ENCODE data around the gene CCNI2.
"Not testable (repeated sequence)": the region's sequence is repeated elsewhere in the genome, so short reads cannot be mapped to it uniquely, and the experiment has no call there.

The CCNI2 gene

GRCh38 chr5:132785864-132786263, 38.6 kb downstream of the CCNI2 start:
- DNase-seq: no peak

- DNase-seq: no peak
Measured at GRCh38 chr5:132787076-132787475, 39.9 kb downstream of the CCNI2 start.

- DNase-seq: no peak
Measured at GRCh38 chr5:132788508-132788907, 41.3 kb downstream of the CCNI2 start.

- DNase-seq: no peak
Measured at GRCh38 chr5:132788990-132789886, 42.0 kb downstream of the CCNI2 start.

- DNase-seq: no peak
Measured at GRCh38 chr5:132790201-132790865, 43.1 kb downstream of the CCNI2 start.

GRCh38 chr5:132791026-132791425, 43.8 kb downstream of the CCNI2 start:
- no peak for DNase-seq

GRCh38 chr5:132797651-132798050, 50.4 kb downstream of the CCNI2 start:
- DNase-seq: no peak

GRCh38 chr5:132799392-132799791, 52.2 kb downstream of the CCNI2 start:
- no peak for DNase-seq

- DNase-seq: no peak
Measured at GRCh38 chr5:132800545-132800944, 53.3 kb downstream of the CCNI2 start.

- no peak for DNase-seq
Measured at GRCh38 chr5:132802044-132802684, 54.9 kb downstream of the CCNI2 start.

- DNase-seq: not testable (repeated sequence)
Measured at GRCh38 chr5:132802685-132803066, 55.5 kb downstream of the CCNI2 start.
